H1 (cell line): ENCODE results near the gene S100A8. TPM values are rescaled to one million over a fixed set of nuclear protein-coding genes. Genes with fewer than 3 reads are reported as not detected.

Source experiments
- CTCF ChIA-PET: fragments of 300-600 bp; sonication (Branson Sonifier 250); formaldehyde crosslinking; loops from one replicate; lab custom pipeline; 2021; ENCODE audit not compliant: partially characterized antibody; lab: Charles Lee
- POLR2A ChIA-PET: fragments of 300-600 bp; sonication (Branson Sonifier 250); formaldehyde crosslinking; loops from one replicate; lab custom pipeline; 2021; ENCODE audit warnings: inconsistent platforms; ENCODE audit not compliant: partially characterized antibody; lab: Charles Lee
- DNase-seq, 2 experiments: peaks; one replicate each; pipeline versions ENCODE4 v3.0.0 to v3.0.0-alpha.2; 2010 to 2022; ENCODE audit warnings: low spot score in 2 of 2, low read depth in 1 of 2, mixed read lengths in 1 of 2
- FAIRE-seq: peaks from 2 replicates; lab custom pipeline; 2011; peaks lifted over from hg19 to GRCh38; lab: Jason Lieb, UNC
- H2AFZ ChIP-seq: 2 replicates; pipeline ENCODE4 v1.8.1; 2012; ENCODE audit warnings: low read length, inconsistent platforms
- H2AK5ac ChIP-seq: 2 replicates; pipeline ENCODE4 v1.6.1; 2013; ENCODE audit warnings: low read depth, low read length
- H2BK120ac ChIP-seq: replicated peaks from 2 replicates; pipeline ENCODE3; 2013; ENCODE audit warnings: low read depth, low read length, inconsistent platforms
- H2BK12ac ChIP-seq: 2 replicates; pipeline ENCODE4 v1.6.1; 2013; ENCODE audit warnings: low read depth, low read length
- H2BK15ac ChIP-seq: 2 replicates; pipeline ENCODE4 v1.6.1; 2013; ENCODE audit warnings: low read length
- H2BK20ac ChIP-seq: 2 replicates; pipeline ENCODE4 v1.6.1; 2013; ENCODE audit warnings: low read length
- H2BK5ac ChIP-seq: 2 replicates; pipeline ENCODE4 v1.6.1; 2013; ENCODE audit warnings: low read depth, low read length
- H3K14ac ChIP-seq: 2 replicates; pipeline ENCODE4 v1.6.1; 2013; ENCODE audit warnings: inconsistent platforms; ENCODE audit not compliant: insufficient read length
- H3K18ac ChIP-seq: 2 replicates; pipeline ENCODE4 v1.6.1; 2013; ENCODE audit warnings: low read length; ENCODE audit errors: extremely low read depth
- H3K23ac ChIP-seq: 2 replicates; pipeline ENCODE4 v1.6.1; 2013; ENCODE audit warnings: inconsistent platforms; ENCODE audit not compliant: insufficient read length
- H3K23me2 ChIP-seq: 2 replicates; pipeline ENCODE4 v1.6.1; 2013; ENCODE audit warnings: low read depth, low read length
- H3K27ac ChIP-seq: 2 replicates; pipeline ENCODE4 v1.6.1; 2011; ENCODE audit warnings: low read depth, low read length, inconsistent platforms
- H3K27me3 ChIP-seq, 4 experiments: replicated peaks in 1 of 4; 1 replicate in 1 of 4; 2 replicates in 3 of 4; pipeline versions ENCODE4 v1.6.1 to v1.8.1; 2011 to 2013; ENCODE audit warnings: low read length in 3 of 4, mild to moderate bottlenecking in 3 of 4, inconsistent platforms in 2 of 4, mixed read lengths in 2 of 4, moderate library complexity in 1 of 4; ENCODE audit not compliant: control insufficient read depth in 3 of 4, insufficient read depth in 3 of 4; ENCODE audit errors: extremely low read depth in 1 of 4
- H3K36me3 ChIP-seq, 4 experiments: 2 replicates each; pipeline versions ENCODE4 v1.6.1 to v1.8.1; 2011 to 2013; ENCODE audit warnings: mild to moderate bottlenecking in 4 of 4, low read length in 3 of 4, moderate library complexity in 2 of 4, control low read depth in 1 of 4, inconsistent platforms in 1 of 4; ENCODE audit not compliant: insufficient read depth in 4 of 4, control insufficient read depth in 2 of 4
- H3K4ac ChIP-seq: replicated peaks from 2 replicates; pipeline ENCODE3; 2013; ENCODE audit warnings: low read length, low read depth, mixed read lengths, inconsistent platforms; ENCODE audit not compliant: insufficient read length
- H3K4me1 ChIP-seq, 4 experiments: replicated peaks in 1 of 4; 1 replicate in 1 of 4; 2 replicates in 3 of 4; pipeline versions ENCODE4 v1.6.1 to v1.8.1; 2011 to 2013; ENCODE audit warnings: low read length in 3 of 4, inconsistent platforms in 2 of 4, mixed read lengths in 1 of 4; ENCODE audit not compliant: insufficient read depth in 4 of 4, control insufficient read depth in 3 of 4
- H3K4me2 ChIP-seq, 2 experiments: 2 replicates each; pipeline versions ENCODE4 v1.6.1 to v1.8.1; 2011 to 2013; ENCODE audit warnings: low read depth in 2 of 2, low read length in 2 of 2, control low read depth in 1 of 2, inconsistent platforms in 1 of 2, mild to moderate bottlenecking in 1 of 2; ENCODE audit not compliant: insufficient read depth in 1 of 2
- H3K4me3 ChIP-seq, 4 experiments: fragments of 200-600, 300-600 bp in 1 of 4; sonication (generic), shearing (Covaris generic), sonication (Bioruptor Twin) in 1 of 4; 2 replicates each; pipeline versions ENCODE4 v1.5.1 to v1.8.1; 2011 to 2016; ENCODE audit warnings: low read length in 4 of 4, low read depth in 3 of 4, control low read depth in 2 of 4, inconsistent platforms in 2 of 4, mild to moderate bottlenecking in 2 of 4, mixed read lengths in 1 of 4, moderate library complexity in 1 of 4; ENCODE audit not compliant: insufficient read depth in 2 of 4; ENCODE audit errors: extremely low read depth in 1 of 4
- H3K56ac ChIP-seq: replicated peaks from 2 replicates; pipeline ENCODE3; 2013; ENCODE audit warnings: low read depth, mild to moderate bottlenecking, mixed read lengths, low read length, inconsistent platforms; ENCODE audit not compliant: insufficient read length
- H3K79me1 ChIP-seq: 2 replicates; pipeline ENCODE4 v1.6.1; 2013; ENCODE audit warnings: low read depth, low read length, control low read depth
- H3K79me2 ChIP-seq, 2 experiments: 2 replicates each; pipeline versions ENCODE4 v1.6.1 to v1.8.1; 2012 to 2013; ENCODE audit warnings: low read length in 2 of 2, mild to moderate bottlenecking in 2 of 2, inconsistent platforms in 1 of 2; ENCODE audit not compliant: insufficient read depth in 2 of 2, control insufficient read depth in 1 of 2
- H3K9ac ChIP-seq, 4 experiments: replicated peaks in 1 of 4; 1 replicate in 1 of 4; 2 replicates in 3 of 4; pipeline versions ENCODE4 v1.6.1 to v1.8.1; 2011 to 2013; ENCODE audit warnings: low read depth in 3 of 4, low read length in 3 of 4, control low read depth in 2 of 4, mild to moderate bottlenecking in 2 of 4, moderate library complexity in 2 of 4, inconsistent platforms in 1 of 4; ENCODE audit errors: extremely low read depth in 1 of 4
- H3K9me3 ChIP-seq, 2 experiments: 2 replicates each; pipeline versions ENCODE4 v1.6.1 to v1.8.1; 2012 to 2013; ENCODE audit warnings: mild to moderate bottlenecking in 2 of 2, moderate library complexity in 2 of 2, control low read depth in 1 of 2, inconsistent platforms in 1 of 2, low read depth in 1 of 2, low read length in 1 of 2, mixed read lengths in 1 of 2; ENCODE audit not compliant: insufficient read depth in 2 of 2
- H4K20me1 ChIP-seq, 2 experiments: replicated peaks in 1 of 2; 2 replicates each; pipeline versions ENCODE3 to v1.8.1; 2011 to 2013; ENCODE audit warnings: inconsistent platforms in 2 of 2, low read length in 2 of 2, mild to moderate bottlenecking in 1 of 2; ENCODE audit not compliant: insufficient read depth in 2 of 2, control insufficient read depth in 1 of 2
- H4K5ac ChIP-seq: 2 replicates; pipeline ENCODE4 v1.6.1; 2013; ENCODE audit warnings: low read length, low read depth, mixed read lengths, inconsistent platforms; ENCODE audit not compliant: insufficient read length
- H4K8ac ChIP-seq: 2 replicates; pipeline ENCODE4 v1.8.0; 2013; ENCODE audit warnings: mild to moderate bottlenecking, moderate library complexity, low read length, inconsistent platforms; ENCODE audit not compliant: insufficient read depth; ENCODE audit errors: extremely low read depth
- H4K91ac ChIP-seq: replicated peaks from 2 replicates; pipeline ENCODE3; 2013; ENCODE audit warnings: low read length, mixed read lengths, inconsistent platforms; ENCODE audit not compliant: insufficient read length
- CHD1 ChIP-seq: IDR thresholded peaks from 2 replicates; pipeline ENCODE4 v1.6.1; 2012; ENCODE audit warnings: low read depth, low read length, improper control_type of control experiment
- CHD2 ChIP-seq: IDR thresholded peaks from 2 replicates; pipeline ENCODE4 v1.6.1; 2012; ENCODE audit warnings: low read length, improper control_type of control experiment
- CTBP2 ChIP-seq: IDR thresholded peaks from 2 replicates; pipeline ENCODE4 v1.7.0; 2011; ENCODE audit warnings: borderline replicate concordance, mild to moderate bottlenecking, moderate library complexity, mixed read lengths, low read length; ENCODE audit not compliant: insufficient read depth, insufficient read length
- EP300 ChIP-seq, 2 experiments: IDR thresholded peaks; 1 replicate in 1 of 2; 2 replicates in 1 of 2; pipeline ENCODE4 v1.6.1; 2011 to 2012; ENCODE audit warnings: low read depth in 2 of 2, low read length in 2 of 2, mild to moderate bottlenecking in 2 of 2, borderline replicate concordance in 1 of 2, inconsistent platforms in 1 of 2, moderate library complexity in 1 of 2
- HDAC2 ChIP-seq, 2 experiments: fragments of 300-600 bp in 1 of 2; sonication (generic) in 1 of 2; IDR thresholded peaks; 2 replicates each; pipeline ENCODE4 v1.6.1; 2011 to 2012; ENCODE audit warnings: low read depth in 2 of 2, low read length in 2 of 2, mild to moderate bottlenecking in 2 of 2, moderate library complexity in 2 of 2, borderline replicate concordance in 1 of 2, inconsistent platforms in 1 of 2
- JUN ChIP-seq: IDR thresholded peaks from 2 replicates; pipeline ENCODE4 v1.6.1; 2011; ENCODE audit warnings: low read depth, mild to moderate bottlenecking, improper control_type of control experiment, low read length
- KDM4A ChIP-seq: IDR thresholded peaks from one replicate; pipeline ENCODE4 v1.7.1; 2012; ENCODE audit warnings: low read depth, mild to moderate bottlenecking, moderate library complexity, low read length, inconsistent platforms; ENCODE audit not compliant: severe bottlenecking
- KDM5A ChIP-seq: fragments of 200-600 bp; IDR thresholded peaks from 2 replicates; pipeline ENCODE4 v1.7.1; 2012; ENCODE audit warnings: mild to moderate bottlenecking, low read length, inconsistent platforms, mixed read lengths
- POLR2AphosphoS5 ChIP-seq: IDR thresholded peaks from 2 replicates; pipeline ENCODE4 v1.6.1; 2011; ENCODE audit warnings: low read depth, low read length
- RXRA ChIP-seq: IDR thresholded peaks from 2 replicates; pipeline ENCODE4 v1.6.1; 2011; ENCODE audit warnings: low read depth, mild to moderate bottlenecking, low read length, moderate library complexity; ENCODE audit not compliant: insufficient read depth
- SP1 ChIP-seq: IDR thresholded peaks from 2 replicates; pipeline ENCODE4 v1.6.1; 2011; ENCODE audit warnings: low read depth, low read length
- SP4 ChIP-seq: IDR thresholded peaks from 2 replicates; pipeline ENCODE4 v1.6.1; 2012; ENCODE audit warnings: low read length, inconsistent platforms
- WGBS, 2 experiments: shearing (Covaris generic) in 1 of 2; methylation state at CpG; one replicate each; pipeline versions ENCODE4 v1.1.6 to v1.1.7; 2013 to 2015; ENCODE audit warnings: low lambda C conversion rate in 2 of 2, mixed read lengths in 2 of 2, inconsistent platforms in 1 of 2, low coverage in 1 of 2, missing lambda C conversion rate in 1 of 2; ENCODE audit not compliant: insufficient replicate concordance in 2 of 2, insufficient coverage in 1 of 2, insufficient read length in 1 of 2; ENCODE audit errors: extremely low coverage in 1 of 2, missing lambda C conversion rate in 1 of 2; 5-methylcytosine and 5-hydroxymethylcytosine counted together
- polyA plus RNA-seq, 7 experiments: library from polyadenylated mRNA; depleted of rRNA in 3 of 7; stranded (reverse) in 5 of 7; unstranded in 2 of 7; fragments of >200 nt in 5 of 7; fragments of 200-250 nt in 2 of 7; gene quantifications; 1 replicate in 5 of 7; 2 replicates in 1 of 7; 4 replicates in 1 of 7; pipeline versions ENCODE4 v1.2.1 to v1.2.3, GENCODE V29; 2011 to 2013; ENCODE audit warnings: missing spikeins in 2 of 7, mixed read lengths in 2 of 7
- total RNA-seq: library from RNA; stranded (reverse); fragmentation: NEBNext Ultra II Directional; extraction: Animal tissue kit (Norgen Biotek cat#: 25700); gene quantifications from 2 replicates; pipeline ENCODE4 v1.2.1, GENCODE V29; 2021

Gene S100A8
- total and polyA plus RNA-seq, 2 of the 8 experiments (the other 6 are each of a cell fraction or from before 2014, with no cell fraction given): not detected

DNA sequence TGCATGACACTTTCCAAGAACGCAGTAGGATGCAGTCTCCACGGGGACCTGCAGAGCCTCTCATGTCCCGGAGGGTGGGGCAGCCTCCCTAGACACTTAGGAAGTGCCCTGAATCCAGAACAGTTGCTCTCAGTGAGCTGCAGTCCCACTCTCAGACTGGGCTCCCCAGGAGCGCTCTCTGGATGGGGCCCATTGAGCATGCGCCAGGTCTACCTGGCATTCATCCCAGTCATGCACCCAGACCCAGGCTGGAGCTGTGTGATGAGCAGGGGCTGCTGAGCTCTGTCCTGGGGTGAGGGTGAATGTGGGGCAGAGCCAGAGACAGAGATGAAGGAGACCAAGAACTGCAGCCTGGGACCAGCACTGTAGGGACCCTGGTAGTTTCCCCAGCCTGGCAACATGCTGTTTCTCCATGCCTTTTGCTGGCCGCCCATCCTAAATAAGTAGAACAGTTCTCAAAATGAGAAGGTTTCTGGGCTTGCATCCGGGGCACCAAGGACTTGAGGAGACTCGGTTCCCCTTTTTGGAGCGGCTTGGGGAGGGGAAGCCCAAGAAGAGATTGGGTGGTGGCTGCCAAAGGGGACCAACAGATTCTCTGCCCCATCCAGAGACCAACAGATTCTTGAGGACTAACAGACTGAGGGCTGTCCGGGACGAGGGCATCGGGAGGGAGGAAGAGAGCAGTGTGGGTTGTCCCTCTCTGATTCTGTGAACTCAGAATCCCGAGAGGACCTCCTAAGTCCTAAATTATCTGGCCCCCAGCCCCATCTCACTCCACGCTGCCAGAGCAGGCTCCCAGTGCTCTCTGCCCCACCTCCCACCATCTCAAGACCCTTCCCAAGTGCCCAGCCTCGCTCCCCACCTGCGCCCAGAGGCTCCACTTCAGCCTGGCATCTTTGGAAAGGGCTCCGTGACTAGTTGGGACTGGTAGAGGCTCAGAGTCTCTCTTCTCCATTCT is 41.2 kb downstream of the S100A8 start:
- Histone ChIP-seq H2BK5ac (no peak overlapping the region), H3K4me1 (no peaks in the 10 kb centered on the region), H2BK12ac (no peak overlapping the region), H3K4me3 (no peak overlapping the region), H3K14ac (no peak overlapping the region), H3K23ac (no peak overlapping the region), H3K27me3 (no peaks in the 10 kb centered on the region), H4K5ac (no peak overlapping the region), H3K4me2 (no peak overlapping the region), H3K56ac (no peak overlapping the region), H3K27ac (no peak overlapping the region), H2AFZ (no peak overlapping the region), H3K36me3 (no peaks in the 10 kb centered on the region), H3K79me1 (no peaks in the 10 kb centered on the region), H4K8ac (no peak overlapping the region; the same call in 1 of the 2 replicates), H4K20me1 (no peaks in the 10 kb centered on the region), H3K9me3 (no peaks in the 10 kb centered on the region), H3K4ac (no peak overlapping the region), H3K18ac (no peak overlapping the region), H2BK15ac (no peak overlapping the region), H2BK120ac (no peak overlapping the region), H2AK5ac (no peak overlapping the region), H4K91ac (no peak overlapping the region), H3K23me2 (no peaks in the 10 kb centered on the region), H2BK20ac (no peak overlapping the region), H3K9ac (no peak overlapping the region), H3K79me2 (no peaks in the 10 kb centered on the region)
- ChIA-PET POLR2A (no interaction called here), CTCF (interaction anchor here (0.7 to 8.5 kb wide), 7 partner anchors 14 to 268 kb away, joined by 3 to 360 read pairs (median 3); partner anchors contain the start of gene S100A12)
- WGBS, 2 experiments: 75% methylated on average over 17 of the region's 17 CpGs; no CpG with 5 or more reads in 1 of the 2 experiments
- peak in 1 of 2 experiments; percentile 31 for DNase-seq
- FAIRE-seq: no peak
- TF ChIP-seq HDAC2 (IDR thresholded peaks at IDR 0.05; ENCODE audit: borderline replicate concordance in 1 of 2, low read depth in 2 of 2, low read length in 2 of 2) (no peak), SP1 (no peak), CHD1 (no peak), RXRA (no peak), CHD2 (no peak), KDM4A (no peak), POLR2AphosphoS5 (no peak), JUN (no peak), CTBP2 (no peak), EP300 (IDR thresholded peaks at IDR 0.05; ENCODE audit: borderline replicate concordance in 1 of 2, low read depth in 2 of 2, low read length in 2 of 2) (no peak), KDM5A (no peak), SP4 (no peak)
